Type B pancreatic cell (in vitro differentiated cells): ENCODE measurements around the gene MED15. TPM values are rescaled to one million over a fixed set of nuclear protein-coding genes. Genes with fewer than 3 reads are reported as not detected.

Experiments
- DNase-seq: peaks from one replicate; pipeline ENCODE4 v3.0.0; 2021; ENCODE audit warnings: mixed read lengths; ENCODE audit not compliant: unreplicated experiment; ENCODE audit errors: extremely low spot score
- H3K27ac Mint-ChIP-seq: 2 replicates; pipeline ENCODE4 v1.8.0; 2021; ENCODE audit warnings: mild to moderate bottlenecking, mixed read lengths
- H3K27me3 Mint-ChIP-seq: 2 replicates; pipeline ENCODE4 v1.8.0; 2021; ENCODE audit warnings: mixed read lengths
- H3K36me3 Mint-ChIP-seq: 2 replicates; pipeline ENCODE4 v1.8.0; 2021; ENCODE audit warnings: mixed read lengths
- H3K4me1 Mint-ChIP-seq: one replicate; pipeline ENCODE4 v1.8.0; 2021; ENCODE audit warnings: mixed read lengths; ENCODE audit not compliant: unreplicated experiment
- H3K4me3 Mint-ChIP-seq: 2 replicates; pipeline ENCODE4 v1.8.0; 2021; ENCODE audit warnings: mild to moderate bottlenecking, mixed read lengths
- H3K9me3 Mint-ChIP-seq: 2 replicates; pipeline ENCODE4 v1.8.0; 2021; ENCODE audit warnings: mixed read lengths
- total RNA-seq: library from RNA; stranded (reverse); gene quantifications from 2 replicates; pipeline ENCODE4 v1.2.1, GENCODE V29; 2021; ENCODE audit warnings: low replicate concordance
- TF ChIP-seq, protein P1 (sequence below): fragments of 200-600 bp; sonication (generic); conservative IDR thresholded peaks from 2 replicates; pipeline ENCODE4 v1.5.0; 2021; ENCODE audit warnings: antibody characterized with exemption, mild to moderate bottlenecking

Gene MED15
- total RNA-seq, 1 donor from 2014 or later: 90.8 TPM

GRCh38 chr22:20562607-20563465 lies 55.4 kb downstream of the MED15 start:
- Mint-ChIP-seq H3K9me3 (peaks cover 11% of the 10 kb centered on the region), H3K36me3 (peaks cover 27% of the 10 kb centered on the region), H3K4me3 (no peak overlapping the region), H3K27ac (no peak overlapping the region), H3K4me1 (no peaks in the 10 kb centered on the region), H3K27me3 (no peaks in the 10 kb centered on the region)
- TF ChIP-seq, protein P1, sequence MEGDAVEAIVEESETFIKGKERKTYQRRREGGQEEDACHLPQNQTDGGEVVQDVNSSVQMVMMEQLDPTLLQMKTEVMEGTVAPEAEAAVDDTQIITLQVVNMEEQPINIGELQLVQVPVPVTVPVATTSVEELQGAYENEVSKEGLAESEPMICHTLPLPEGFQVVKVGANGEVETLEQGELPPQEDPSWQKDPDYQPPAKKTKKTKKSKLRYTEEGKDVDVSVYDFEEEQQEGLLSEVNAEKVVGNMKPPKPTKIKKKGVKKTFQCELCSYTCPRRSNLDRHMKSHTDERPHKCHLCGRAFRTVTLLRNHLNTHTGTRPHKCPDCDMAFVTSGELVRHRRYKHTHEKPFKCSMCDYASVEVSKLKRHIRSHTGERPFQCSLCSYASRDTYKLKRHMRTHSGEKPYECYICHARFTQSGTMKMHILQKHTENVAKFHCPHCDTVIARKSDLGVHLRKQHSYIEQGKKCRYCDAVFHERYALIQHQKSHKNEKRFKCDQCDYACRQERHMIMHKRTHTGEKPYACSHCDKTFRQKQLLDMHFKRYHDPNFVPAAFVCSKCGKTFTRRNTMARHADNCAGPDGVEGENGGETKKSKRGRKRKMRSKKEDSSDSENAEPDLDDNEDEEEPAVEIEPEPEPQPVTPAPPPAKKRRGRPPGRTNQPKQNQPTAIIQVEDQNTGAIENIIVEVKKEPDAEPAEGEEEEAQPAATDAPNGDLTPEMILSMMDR: no peak
- DNase-seq: no peak

GRCh38 chr22:20563466-20563906 lies 56.1 kb downstream of the MED15 start:
- Mint-ChIP-seq H3K27me3 (no peaks in the 10 kb centered on the region), H3K4me1 (no peaks in the 10 kb centered on the region), H3K9me3 (peaks cover 10% of the 10 kb centered on the region), H3K36me3 (peaks cover 21% of the 10 kb centered on the region), H3K27ac (peak overlapping the region; percentile 76), H3K4me3 (no peak overlapping the region)
- no peak for DNase-seq
- TF ChIP-seq, protein P1: no peak

DNA sequence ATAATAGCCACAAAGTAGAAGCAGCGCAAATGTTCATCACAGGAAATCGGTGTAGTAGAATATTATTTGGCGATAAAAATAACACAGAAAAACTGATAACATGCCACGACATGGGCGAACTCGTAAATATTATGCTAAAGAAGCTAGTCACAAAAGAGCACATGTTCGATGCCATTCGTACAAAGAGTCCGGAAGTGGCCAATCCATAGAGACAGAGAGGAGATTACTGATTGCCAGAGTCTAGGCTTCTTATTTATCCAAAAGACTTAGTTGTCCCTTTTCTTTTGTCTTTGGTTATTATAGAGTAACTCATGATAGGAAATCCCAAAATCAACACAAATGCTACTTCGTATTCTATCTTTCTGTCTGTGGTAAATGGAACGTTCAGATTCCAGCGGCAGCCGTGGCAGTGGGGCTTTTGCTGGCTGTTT lies 56.5 kb downstream of the MED15 start:
- H3K9me3 Mint-ChIP-seq: peaks cover 5% of the 10 kb centered on the region
- TF ChIP-seq, protein P1: no peak
- H3K4me1 Mint-ChIP-seq: no peaks in the 10 kb centered on the region
- H3K4me3 Mint-ChIP-seq: no peak overlapping the region
- no peak for DNase-seq
- no peaks in the 10 kb centered on the region for H3K27me3 Mint-ChIP-seq
- H3K36me3 Mint-ChIP-seq: peaks cover 16% of the 10 kb centered on the region
- H3K27ac Mint-ChIP-seq: peak overlapping the region; percentile 76

- peaks cover 16% of the 10 kb centered on the region for H3K36me3 Mint-ChIP-seq
- no peaks in the 10 kb centered on the region for H3K4me1 Mint-ChIP-seq
- no peak overlapping the region for H3K4me3 Mint-ChIP-seq
- TF ChIP-seq, protein P1: no peak
- peak overlapping the region; percentile 62 for H3K27ac Mint-ChIP-seq
- no peaks in the 10 kb centered on the region for H3K27me3 Mint-ChIP-seq
- H3K9me3 Mint-ChIP-seq: no peaks in the 10 kb centered on the region
- DNase-seq: no peak
These were observed 57.8 kb downstream of the MED15 start for GRCh38 chr22:20565079-20565734.

- H3K27ac Mint-ChIP-seq: peak overlapping the region; percentile 62
- H3K27me3 Mint-ChIP-seq: no peaks in the 10 kb centered on the region
These were observed 58.4 kb downstream of the MED15 start for GRCh38 chr22:20565761-20566160.

More at GRCh38 chr22:20565761-20566160, 58.4 kb downstream of the MED15 start:
- Mint-ChIP-seq H3K4me3 (no peak overlapping the region), H3K36me3 (peaks cover 16% of the 10 kb centered on the region), H3K4me1 (no peaks in the 10 kb centered on the region), H3K9me3 (no peaks in the 10 kb centered on the region)
- TF ChIP-seq, protein P1: no peak
- DNase-seq: no peak
